NOMO-1 treated with dmso at 0.1 percent for 144 hours (cell line): Measurements from ENCODE around the gene YWHAE.
"Not testable (repeated sequence)": the region's sequence is repeated elsewhere in the genome, so short reads cannot be mapped to it uniquely, and the experiment has no call there.

Experiments used
- DNase-seq: peaks from one replicate; lab custom pipeline; 2025; ENCODE audit not compliant: unreplicated experiment; lab: John Stamatoyannopoulos, UW

YWHAE gene

DNA sequence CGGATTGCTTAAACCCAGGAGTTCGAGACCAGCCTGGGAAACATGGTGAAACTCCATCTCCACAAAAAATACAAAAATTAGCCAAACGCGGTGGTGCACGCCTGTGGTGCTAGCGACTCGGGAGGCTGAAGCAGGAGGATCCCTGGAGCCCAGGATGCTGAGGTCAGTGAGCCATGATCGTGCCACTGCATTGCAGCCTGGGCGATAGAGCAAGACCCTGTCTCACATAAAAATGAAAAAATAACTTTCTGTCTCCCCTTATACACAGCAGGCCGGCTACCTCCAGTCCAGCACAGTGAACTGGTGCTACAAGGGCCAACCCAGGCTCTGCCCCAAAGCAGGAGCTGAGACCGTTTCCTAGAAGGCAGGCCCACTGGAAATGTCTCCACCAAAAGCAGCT is 59.7 kb downstream of the YWHAE start:
- DNase-seq = no peak

DNA sequence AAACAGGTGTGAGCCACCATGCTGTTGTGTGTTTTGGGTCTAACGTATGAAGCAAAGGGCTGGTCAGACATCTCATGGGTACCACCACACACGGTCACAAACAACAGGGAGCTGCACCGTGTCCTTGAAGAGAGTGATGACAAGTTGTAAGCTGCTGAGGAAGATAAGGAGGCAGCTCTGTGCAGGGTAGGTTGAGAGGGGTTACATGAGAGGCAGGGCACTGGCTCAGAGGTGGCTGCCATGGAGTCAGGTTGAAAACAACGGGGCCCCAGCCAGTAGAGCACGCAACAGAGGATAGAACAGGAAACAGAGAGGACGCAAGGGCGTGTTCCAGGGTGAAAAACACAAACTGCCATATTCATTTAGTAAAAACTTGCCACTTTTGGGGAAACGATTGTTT is 68.3 kb downstream of the YWHAE start:
- no peak for DNase-seq

DNA sequence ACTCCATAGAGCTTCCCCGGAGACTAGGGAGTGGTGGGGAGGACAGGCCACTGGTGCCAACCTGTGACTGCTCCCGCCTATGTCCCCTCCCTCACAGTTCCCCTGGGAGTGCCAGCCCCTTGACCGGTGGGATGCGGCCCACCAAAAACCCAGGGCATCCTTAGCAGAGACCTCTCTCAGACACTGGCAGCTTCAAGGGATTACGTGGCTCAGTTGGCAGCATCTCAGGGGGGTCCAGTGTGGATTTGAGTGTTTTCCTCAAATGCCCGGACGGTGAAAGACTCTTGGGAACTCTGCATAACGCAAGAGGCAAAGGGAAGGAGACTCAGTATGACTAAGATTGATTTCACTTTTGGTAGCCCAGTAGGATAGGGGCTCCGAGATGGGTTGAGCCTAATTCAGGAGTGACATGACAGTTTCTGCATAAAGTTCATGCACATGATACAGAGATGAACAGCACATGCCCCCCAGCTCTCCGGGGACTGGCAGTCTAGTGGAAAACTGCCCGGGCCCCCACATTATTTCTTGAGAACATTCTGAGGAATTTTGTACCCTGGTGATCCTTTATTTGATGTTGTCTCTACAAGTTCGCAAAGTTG is 70.2 kb downstream of the YWHAE start:
- DNase-seq = no peak

GRCh38 chr17:1328437-1328836 is 71.6 kb downstream of the YWHAE start:
- DNase-seq = no peak

DNA sequence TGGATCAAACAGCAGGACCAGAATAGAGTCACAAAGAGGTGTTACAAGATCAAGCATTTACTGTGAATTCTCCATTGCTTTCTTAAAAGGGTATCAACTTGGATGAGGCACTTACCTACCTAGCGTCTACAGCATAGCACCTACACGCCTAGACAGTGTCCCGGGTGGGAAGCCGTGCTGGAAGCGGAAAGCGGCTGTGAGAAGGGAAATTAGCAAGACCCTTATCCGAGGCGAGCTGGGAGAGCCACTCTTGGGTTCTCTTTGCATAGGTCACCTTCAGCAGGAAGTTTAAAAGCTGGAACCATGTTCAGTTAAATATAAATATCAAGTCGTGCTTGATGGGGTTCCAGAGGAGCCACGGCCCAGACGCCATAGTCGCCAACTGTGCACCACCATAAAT is 74.3 kb downstream of the YWHAE start:
- no peak for DNase-seq

DNA sequence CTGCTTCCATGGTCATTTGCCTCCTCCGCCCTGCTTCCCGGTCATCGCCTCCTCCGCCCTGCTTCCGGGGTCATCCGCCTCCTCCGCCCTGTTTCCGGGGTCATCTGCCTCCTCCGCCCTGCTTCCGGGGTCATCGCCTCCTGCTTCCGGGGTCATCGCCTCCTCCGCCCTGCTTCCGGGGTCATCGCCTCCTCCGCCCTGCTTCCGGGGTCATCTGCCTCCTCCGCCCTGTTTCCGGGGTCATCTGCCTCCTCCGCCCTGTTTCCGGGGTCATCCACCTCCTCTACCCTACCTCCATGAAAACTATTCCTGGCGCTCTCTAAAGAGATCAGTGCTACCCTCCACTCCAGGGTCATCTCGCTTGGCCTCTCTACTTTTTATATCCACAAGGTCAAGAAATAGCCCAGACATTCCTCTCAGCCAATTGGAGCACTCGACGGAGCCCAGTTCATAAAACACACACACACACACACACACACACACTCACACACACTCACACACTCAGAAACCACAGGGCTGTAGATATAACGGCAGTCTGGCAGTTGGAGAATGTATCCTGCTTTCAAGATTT is 75.7 kb downstream of the YWHAE start:
- no peak for DNase-seq

- no peak for DNase-seq
Measured at GRCh38 chr17:1323336-1323735, 76.7 kb downstream of the YWHAE start.

GRCh38 chr17:1322480-1322879 is 77.5 kb downstream of the YWHAE start:
- no peak for DNase-seq

- DNase-seq = no peak
Measured at GRCh38 chr17:1322014-1322428, 78.0 kb downstream of the YWHAE start.

DNA sequence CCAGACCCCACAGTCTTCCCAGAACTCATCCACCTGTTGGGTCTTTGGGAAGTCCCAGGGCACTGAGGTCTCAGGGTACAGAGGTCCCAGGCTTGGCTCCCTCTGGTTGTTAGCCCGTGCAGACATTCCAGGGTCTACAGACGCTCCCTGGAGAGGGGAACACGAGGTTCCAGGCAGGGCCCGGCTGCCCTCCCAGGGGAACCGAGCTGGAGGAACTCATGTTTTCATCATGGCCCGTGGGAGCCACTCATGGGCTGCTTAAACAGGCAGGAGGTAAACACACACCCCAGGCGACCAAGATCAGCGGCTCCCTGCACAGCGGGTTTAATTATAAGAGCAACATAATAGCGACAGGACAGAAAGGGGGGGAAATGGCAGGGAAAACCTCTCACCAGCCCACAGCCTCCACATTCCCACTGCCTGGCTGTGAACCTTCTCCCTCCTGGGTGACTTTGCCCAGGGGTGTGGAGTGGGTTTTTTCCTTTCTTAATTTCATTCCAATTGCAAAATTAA is 84.1 kb downstream of the YWHAE start:
- DNase-seq = no peak

- DNase-seq = no peak
Measured at GRCh38 chr17:1315409-1315808, 84.6 kb downstream of the YWHAE start.

GRCh38 chr17:1313270-1314005 is 86.6 kb downstream of the YWHAE start:
- no peak for DNase-seq

GRCh38 chr17:1312261-1312870 is 87.7 kb downstream of the YWHAE start:
- DNase-seq = no peak

DNA sequence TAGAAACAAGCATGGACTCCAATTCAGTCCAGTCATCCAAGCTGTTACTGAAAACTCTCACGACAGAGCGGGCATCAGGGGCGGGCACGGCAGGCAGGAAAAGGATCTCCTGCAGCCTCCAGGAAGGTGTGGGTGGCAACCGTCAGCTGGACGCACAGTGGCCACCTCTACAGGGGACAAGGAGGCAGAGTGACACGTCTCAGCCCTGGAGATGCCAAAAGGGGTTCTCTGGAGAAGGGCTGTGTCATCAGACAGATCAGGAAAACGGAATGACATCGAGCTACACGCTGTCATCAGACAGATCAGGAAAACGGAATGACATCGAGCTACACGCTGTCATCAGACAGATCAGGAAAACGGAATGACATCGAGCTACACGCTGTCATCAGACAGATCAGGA is 92.2 kb downstream of the YWHAE start:
- DNase-seq = not testable (repeated sequence)

DNA sequence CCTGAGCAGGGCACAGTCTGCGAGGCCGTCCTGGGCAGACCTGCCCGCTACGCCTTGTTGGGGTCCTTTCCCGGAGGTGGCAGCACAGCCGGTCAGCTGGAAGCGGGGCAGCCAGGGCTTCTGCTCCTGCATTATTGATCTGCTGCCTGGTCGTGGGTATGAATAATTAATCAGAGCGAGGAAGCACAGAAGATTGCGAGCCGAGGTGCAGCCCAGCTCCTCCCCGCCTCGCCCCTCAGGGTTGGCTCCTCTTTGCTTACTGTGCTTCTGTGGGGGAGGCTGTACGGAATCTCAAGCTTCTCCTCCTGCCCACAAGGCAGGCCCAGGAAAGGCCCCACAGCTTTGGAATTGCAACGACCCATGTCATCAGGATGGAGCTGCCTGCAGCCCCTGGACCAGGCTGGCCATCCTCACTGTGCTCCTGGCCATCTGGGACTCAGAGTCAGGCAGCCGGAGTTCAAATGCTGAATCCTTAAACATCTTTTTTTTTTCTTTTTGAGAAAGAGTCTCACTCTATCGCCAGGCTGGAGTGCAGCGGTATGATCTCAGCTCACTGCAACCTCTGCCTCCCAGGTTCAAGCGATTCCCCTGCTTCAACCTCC is 95.0 kb downstream of the YWHAE start:
- no peak for DNase-seq

- DNase-seq = no peak
Measured at GRCh38 chr17:1304522-1304921, 95.5 kb downstream of the YWHAE start.

DNA sequence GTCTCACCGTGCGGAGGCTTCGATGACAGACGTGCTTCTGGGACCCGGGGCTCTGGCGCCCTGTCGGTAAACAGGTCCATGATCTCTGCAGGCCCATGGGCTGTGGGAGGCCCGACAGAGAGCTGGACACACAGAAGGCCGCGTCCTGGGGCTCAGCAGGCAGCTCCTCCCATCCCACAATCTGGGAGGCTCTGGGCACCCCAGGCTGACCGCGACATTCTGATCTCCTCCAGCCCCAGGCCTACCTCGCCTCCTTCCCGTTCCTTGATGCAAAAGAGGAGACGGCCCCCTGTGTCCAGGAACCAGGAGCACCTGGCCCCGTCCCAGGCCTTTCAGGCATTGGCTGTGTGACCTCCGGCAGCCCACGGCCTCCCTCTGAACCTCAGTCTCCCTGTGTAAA is 97.3 kb downstream of the YWHAE start:
- no peak for DNase-seq

- DNase-seq = no peak
Measured at GRCh38 chr17:1301546-1301945, 98.5 kb downstream of the YWHAE start.

DNA sequence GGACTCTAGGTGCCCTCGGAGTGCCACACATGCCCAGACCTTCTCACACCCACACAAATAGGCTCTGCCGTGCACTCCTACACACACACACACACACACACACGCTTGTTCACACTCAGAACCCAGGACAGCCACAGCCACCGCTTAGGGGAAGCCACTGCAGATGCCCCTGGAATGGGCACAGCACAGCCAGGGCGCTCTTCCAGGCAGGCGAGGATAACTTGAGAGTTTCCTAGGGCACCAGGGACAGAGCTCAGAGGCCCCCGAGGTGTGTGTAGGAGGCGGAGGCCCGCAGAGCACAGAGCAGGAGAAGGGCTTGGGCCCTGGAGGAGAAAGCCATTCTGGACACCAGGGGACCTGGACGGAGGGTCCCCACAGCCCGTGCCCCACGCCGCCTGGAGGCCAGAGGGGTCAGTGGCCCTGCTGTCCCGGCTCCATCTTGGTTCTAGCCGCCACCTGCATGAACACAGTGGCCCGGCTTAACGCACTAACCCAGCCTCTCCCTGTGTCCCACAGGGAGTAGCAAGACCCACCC is 99.6 kb downstream of the YWHAE start:
- no peak for DNase-seq

- no peak for DNase-seq
Measured at GRCh38 chr17:1299552-1300370, 100.3 kb downstream of the YWHAE start.
